CD14-positive monocyte (primary cell): ENCODE results near the gene CXXC5. TPM values are rescaled to one million over a fixed set of nuclear protein-coding genes. Genes with fewer than 3 reads are reported as not detected.

ENCODE experiments used
- DNase-seq, 3 donors: peaks; one replicate each; pipeline ENCODE4 v3.0.0-alpha.2; 2011 to 2022
- H2AFZ ChIP-seq: 2 replicates; pipeline ENCODE4 v1.6.0; 2012; ENCODE audit warnings: mild to moderate bottlenecking, low read depth, low read length, inconsistent platforms; ENCODE audit not compliant: insufficient read depth, poor library complexity, severe bottlenecking
- H3K27ac ChIP-seq, 2 donors: 1 replicate in 1 of 2; 2 replicates in 1 of 2; pipeline ENCODE4 v1.5.1; 2012 to 2013; ENCODE audit warnings: low read length in 2 of 2, control low read depth in 1 of 2, inconsistent platforms in 1 of 2, low read depth in 1 of 2, mild to moderate bottlenecking in 1 of 2
- H3K27me3 ChIP-seq, 2 donors: one replicate each; pipeline versions ENCODE4 v1.6.0 to v1.6.1; 2011 to 2013; ENCODE audit warnings: low read length in 2 of 2; ENCODE audit not compliant: control insufficient read depth in 2 of 2, insufficient read depth in 2 of 2
- H3K36me3 ChIP-seq, 2 donors: replicated peaks in 1 of 2; 1 replicate in 1 of 2; 2 replicates in 1 of 2; pipeline versions ENCODE4 v1.5.1 to v1.6.1; 2012 to 2013; ENCODE audit warnings: low read length in 2 of 2, control low read depth in 1 of 2, inconsistent platforms in 1 of 2, mild to moderate bottlenecking in 1 of 2; ENCODE audit not compliant: insufficient read depth in 2 of 2, control insufficient read depth in 1 of 2
- H3K4me1 ChIP-seq, 2 donors: 1 replicate in 1 of 2; 2 replicates in 1 of 2; pipeline versions ENCODE4 v1.5.1 to v1.6.1; 2012 to 2013; ENCODE audit warnings: low read length in 2 of 2, control low read depth in 1 of 2, inconsistent platforms in 1 of 2, mild to moderate bottlenecking in 1 of 2, moderate library complexity in 1 of 2; ENCODE audit not compliant: insufficient read depth in 2 of 2, control insufficient read depth in 1 of 2
- H3K4me2 ChIP-seq: replicated peaks from 2 replicates; pipeline ENCODE3; 2012; ENCODE audit warnings: low read length, moderate library complexity, mild to moderate bottlenecking; ENCODE audit not compliant: poor library complexity, severe bottlenecking; ENCODE audit errors: extremely low read depth
- H3K4me3 ChIP-seq, 3 experiments: fragments of 200-600 bp in 1 of 3; sonication (generic) in 1 of 3; replicated peaks in 1 of 3; 1 replicate in 2 of 3; 2 replicates in 1 of 3; pipeline ENCODE4 v1.5.1; 2011 to 2013; ENCODE audit warnings: low read length in 3 of 3, mild to moderate bottlenecking in 3 of 3, control low read depth in 2 of 3, low read depth in 2 of 3, inconsistent platforms in 1 of 3, moderate library complexity in 1 of 3
- H3K79me2 ChIP-seq: 2 replicates; pipeline ENCODE4 v1.6.0; 2012; ENCODE audit warnings: mild to moderate bottlenecking, control low read depth, inconsistent platforms, low read length, moderate library complexity; ENCODE audit not compliant: insufficient read depth
- H3K9ac ChIP-seq: 2 replicates; pipeline ENCODE4 v1.6.0; 2017; ENCODE audit warnings: low read length, mild to moderate bottlenecking; ENCODE audit not compliant: insufficient read depth, poor library complexity, severe bottlenecking
- H3K9me3 ChIP-seq, 2 donors: replicated peaks in 1 of 2; 1 replicate in 1 of 2; 2 replicates in 1 of 2; pipeline versions ENCODE4 v1.5.1 to v1.6.1; 2012 to 2013; ENCODE audit warnings: low read length in 2 of 2, control low read depth in 1 of 2; ENCODE audit not compliant: control insufficient read depth in 1 of 2, insufficient read depth in 1 of 2
- H4K20me1 ChIP-seq: 2 replicates; pipeline ENCODE4 v1.6.0; 2012; ENCODE audit warnings: mild to moderate bottlenecking, low read length, control low read depth, moderate library complexity; ENCODE audit not compliant: insufficient read depth
- H3K27ac Mint-ChIP-seq, 7 donors: one replicate each; pipeline ENCODE4 v1.8.0; 2020; ENCODE audit warnings: mild to moderate bottlenecking in 7 of 7, mixed read lengths in 7 of 7, moderate library complexity in 6 of 7, inconsistent platforms in 2 of 7
- H3K27me3 Mint-ChIP-seq, 3 donors: one replicate each; pipeline ENCODE4 v1.8.0; 2021 to 2022; ENCODE audit warnings: low read depth in 3 of 3, mild to moderate bottlenecking in 3 of 3, mixed read lengths in 3 of 3, moderate library complexity in 3 of 3, inconsistent platforms in 1 of 3
- H3K36me3 Mint-ChIP-seq, 2 donors: one replicate each; pipeline ENCODE4 v1.8.0; 2020; ENCODE audit warnings: mixed read lengths in 2 of 2, inconsistent platforms in 1 of 2, mild to moderate bottlenecking in 1 of 2
- H3K4me1 Mint-ChIP-seq: one replicate; pipeline ENCODE4 v1.8.0; 2020; ENCODE audit warnings: mild to moderate bottlenecking, mixed read lengths
- H3K4me3 Mint-ChIP-seq, 2 donors: one replicate each; pipeline ENCODE4 v1.8.0; 2020; ENCODE audit warnings: mild to moderate bottlenecking in 2 of 2, mixed read lengths in 2 of 2, moderate library complexity in 1 of 2
- H3K9me3 Mint-ChIP-seq, 7 donors: one replicate each; pipeline ENCODE4 v1.8.0; 2020 to 2022; ENCODE audit warnings: mixed read lengths in 7 of 7, mild to moderate bottlenecking in 6 of 7, moderate library complexity in 6 of 7, inconsistent platforms in 2 of 7
- WGBS: methylation state at CpG from one replicate; pipeline ENCODE4 v1.1.5; 2013; ENCODE audit warnings: missing lambda C conversion rate; ENCODE audit not compliant: insufficient coverage; 5-methylcytosine and 5-hydroxymethylcytosine counted together
- intact Hi-C, 2 donors: fragments of 100-400 bp; cut with micrococcal nuclease; formaldehyde crosslinking; loops; one replicate each; pipeline versions ENCODE4 v1.15.0 to v1.15.1; 2023
- polyA plus RNA-seq, 3 donors: library from polyadenylated mRNA; depleted of rRNA in 1 of 3; unstranded in 2 of 3; stranded (reverse) in 1 of 3; fragments of 300-500 nt in 2 of 3; fragments of >200 nt in 1 of 3; fragmentation: Illumina TruSeq in 2 of 3; gene quantifications; 1 replicate in 2 of 3; 2 replicates in 1 of 3; pipeline ENCODE4 v1.2.3, GENCODE V29; 2012 to 2021
- TF ChIP-seq, protein P1 (sequence below): fragments of 200-600 bp; IDR thresholded peaks from one replicate; pipeline ENCODE4 v1.8.0; 2022; ENCODE audit warnings: antibody characterized with exemption, mild to moderate bottlenecking

Gene CXXC5
- polyA plus RNA-seq, 3 donors: 22.4 to 37.2 (median 33.7) TPM

DNA sequence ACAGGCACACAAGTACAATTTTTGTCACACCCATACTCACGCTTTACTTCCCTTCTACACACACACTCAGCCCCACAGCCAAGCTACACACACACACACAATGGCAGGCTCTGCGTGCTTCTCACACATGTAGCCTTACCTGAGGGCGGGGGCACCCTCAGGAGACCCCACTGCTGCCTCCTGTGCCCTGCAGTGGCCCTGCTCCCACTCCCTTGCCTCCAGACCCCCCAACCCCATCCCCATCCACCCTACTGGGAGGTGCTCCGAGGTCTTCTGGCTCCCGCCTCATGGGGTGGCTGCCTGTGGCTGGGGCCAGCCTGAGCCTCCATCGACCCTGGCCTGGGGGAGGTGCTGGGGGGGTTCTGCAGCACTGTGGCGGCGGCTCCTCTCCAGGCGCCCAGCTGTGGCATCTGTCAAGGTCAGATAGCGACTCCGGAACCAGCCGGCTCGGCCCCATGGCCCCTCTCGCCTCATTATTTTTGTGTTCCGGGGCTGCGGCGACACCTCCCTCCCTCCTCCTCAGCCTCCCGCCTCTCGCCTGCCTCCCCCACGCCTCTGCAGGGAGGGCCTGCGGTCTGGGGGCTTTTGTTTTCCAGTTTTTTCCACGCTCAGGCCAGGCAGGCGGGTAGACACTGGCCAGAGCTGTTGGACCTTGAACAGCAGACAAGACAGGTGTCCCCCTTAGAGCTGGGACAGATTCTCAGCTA lies 21.7 kb downstream of the CXXC5 start:
- TF ChIP-seq, protein P1, sequence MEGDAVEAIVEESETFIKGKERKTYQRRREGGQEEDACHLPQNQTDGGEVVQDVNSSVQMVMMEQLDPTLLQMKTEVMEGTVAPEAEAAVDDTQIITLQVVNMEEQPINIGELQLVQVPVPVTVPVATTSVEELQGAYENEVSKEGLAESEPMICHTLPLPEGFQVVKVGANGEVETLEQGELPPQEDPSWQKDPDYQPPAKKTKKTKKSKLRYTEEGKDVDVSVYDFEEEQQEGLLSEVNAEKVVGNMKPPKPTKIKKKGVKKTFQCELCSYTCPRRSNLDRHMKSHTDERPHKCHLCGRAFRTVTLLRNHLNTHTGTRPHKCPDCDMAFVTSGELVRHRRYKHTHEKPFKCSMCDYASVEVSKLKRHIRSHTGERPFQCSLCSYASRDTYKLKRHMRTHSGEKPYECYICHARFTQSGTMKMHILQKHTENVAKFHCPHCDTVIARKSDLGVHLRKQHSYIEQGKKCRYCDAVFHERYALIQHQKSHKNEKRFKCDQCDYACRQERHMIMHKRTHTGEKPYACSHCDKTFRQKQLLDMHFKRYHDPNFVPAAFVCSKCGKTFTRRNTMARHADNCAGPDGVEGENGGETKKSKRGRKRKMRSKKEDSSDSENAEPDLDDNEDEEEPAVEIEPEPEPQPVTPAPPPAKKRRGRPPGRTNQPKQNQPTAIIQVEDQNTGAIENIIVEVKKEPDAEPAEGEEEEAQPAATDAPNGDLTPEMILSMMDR: no peak
- Histone ChIP-seq H3K27ac (no peak overlapping the region), H2AFZ (peak overlapping the region; percentile 23), H3K4me3 (peak overlapping the region in 1 of 3 experiments; percentile 9), H3K9ac (peak overlapping the region; percentile 40), H3K4me2 (peak overlapping the region; percentile 76), H3K79me2 (peaks cover 37% of the 10 kb centered on the region), H3K9me3 (no peaks in the 10 kb centered on the region), H3K36me3 (no peaks in the 10 kb centered on the region), H3K4me1 (peaks cover 68 to 71% of the 10 kb centered on the region in 2 donors), H4K20me1 (peaks cover 37% of the 10 kb centered on the region), H3K27me3 (peaks cover 0 to 18% of the 10 kb centered on the region in 2 donors)
- peaks cover 15 to 36% (median 24%) of the 10 kb centered on the region in 3 donors for H3K27me3 Mint-ChIP-seq
- peaks cover 63% of the 10 kb centered on the region for H3K4me1 Mint-ChIP-seq
- 5% methylated on average over 21 of the region's 23 CpGs for WGBS
- peaks cover 22 to 25% of the 10 kb centered on the region in 2 donors for H3K36me3 Mint-ChIP-seq
- DNase-seq: no peak
- H3K9me3 Mint-ChIP-seq: peaks cover 0 to 2% (median 0%) of the 10 kb centered on the region in 7 donors
- intact Hi-C loops: loop anchor here in 1 of 2 donors (5.0 kb wide), 1 partner anchor 33 kb away; no protein-coding TSS in a partner anchor
- H3K4me3 Mint-ChIP-seq: peak overlapping the region; percentile 81 to 83
- peak overlapping the region in 5 of 7 donors; percentile 54 to 75 (median 71) for H3K27ac Mint-ChIP-seq

DNA sequence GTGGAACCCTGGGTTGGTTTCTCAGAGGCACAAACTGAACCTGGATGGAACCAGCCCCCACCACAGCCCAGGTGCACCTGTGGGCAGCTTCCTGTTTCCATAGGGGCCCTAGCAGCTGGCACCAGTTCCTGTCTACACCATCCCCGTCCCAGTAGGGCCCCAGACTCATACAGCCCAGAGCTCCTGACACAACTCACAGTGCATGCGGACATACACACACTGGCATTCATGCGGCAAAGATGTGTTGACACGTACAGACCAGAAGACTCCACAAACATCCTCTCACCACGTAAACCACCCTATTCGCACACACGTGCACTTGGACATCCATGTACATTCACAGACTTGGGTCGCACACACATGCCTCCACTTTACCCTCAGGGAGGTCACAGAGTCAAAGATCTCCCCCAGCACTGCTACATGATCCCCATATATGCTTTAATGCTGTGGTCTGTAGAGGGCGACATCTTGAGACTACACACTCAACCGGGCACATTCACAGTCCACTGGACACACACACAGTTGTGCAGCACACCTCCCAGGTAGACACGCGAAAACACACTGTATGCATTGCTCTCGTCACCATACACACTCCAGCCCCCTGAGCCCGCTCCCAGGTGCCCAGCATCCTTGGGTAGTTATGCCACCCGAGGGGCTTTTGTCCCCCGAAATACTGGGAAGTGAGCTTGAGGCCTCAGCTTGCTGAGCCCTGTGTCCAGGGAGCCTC lies 22.4 kb downstream of the CXXC5 start:
- peaks cover 61 to 63% of the 10 kb centered on the region in 2 donors for H3K4me1 ChIP-seq
- Mint-ChIP-seq H3K27me3 (peaks cover 13 to 36% (median 24%) of the 10 kb centered on the region in 3 donors), H3K27ac (peak overlapping the region in 5 of 7 donors; percentile 33 to 75 (median 63)), H3K4me1 (peaks cover 56% of the 10 kb centered on the region), H3K9me3 (peaks cover 0 to 2% (median 0%) of the 10 kb centered on the region in 7 donors), H3K4me3 (peak overlapping the region; percentile 45 to 83), H3K36me3 (peaks cover 25 to 26% of the 10 kb centered on the region in 2 donors)
- peaks cover 0 to 18% of the 10 kb centered on the region in 2 donors for H3K27me3 ChIP-seq
- peak overlapping the region; percentile 23 for H2AFZ ChIP-seq
- WGBS: 19% methylated on average over 12 of the region's 16 CpGs
- intact Hi-C loops: loop anchor here in 1 of 2 donors (5.0 kb wide), 1 partner anchor 33 kb away; no protein-coding TSS in a partner anchor
- no peaks in the 10 kb centered on the region for H3K36me3 ChIP-seq
- peak overlapping the region; percentile 76 for H3K4me2 ChIP-seq
- H3K4me3 ChIP-seq: peak overlapping the region in 1 of 3 experiments; percentile 28
- DNase-seq: peak in 1 of 3 donors; percentile 42
- TF ChIP-seq, protein P1: peak; percentile 46
- H3K79me2 ChIP-seq: peaks cover 33% of the 10 kb centered on the region
- H3K9ac ChIP-seq: peak overlapping the region; percentile 18
- no peak overlapping the region for H3K27ac ChIP-seq
- H4K20me1 ChIP-seq: peaks cover 44% of the 10 kb centered on the region
- no peaks in the 10 kb centered on the region for H3K9me3 ChIP-seq
